ENCODE results near the gene POLR3C. TPM values are rescaled to one million over a fixed set of nuclear protein-coding genes. Genes with fewer than 3 reads are reported as not detected.
A peak's percentile ranks its signal among the peaks of the same experiment; 100 is the strongest.

The POLR3C gene
- total and polyA plus RNA-seq, 2 donors (not counting 1 experiment from before 2014, with no cell fraction given), result 38.3 to 45.1 TPM

GRCh38 chr1:145782272-145783099 is 41.5 kb upstream of the POLR3C start:
- Histone ChIP-seq H3K9ac (ENCODE audit: insufficient read depth, low read length) (no peak overlapping the region), H3K36me3 (ENCODE audit: control insufficient read depth, insufficient read depth, low read length) (no peaks in the 10 kb centered on the region), H3K4me3 (replicated peaks in 1 of 4; ENCODE audit: control extremely low read depth in 1 of 4, insufficient read depth in 1 of 4, low read depth in 3 of 4, low read length in 4 of 4) (no peak overlapping the region), H4K20me1 (ENCODE audit: control insufficient read depth, extremely low read depth, insufficient read depth, low read length) (no peaks in the 10 kb centered on the region), H3K4me2 (ENCODE audit: extremely low read depth, insufficient read depth, low read length) (no peak overlapping the region), H3K79me2 (ENCODE audit: control insufficient read depth, insufficient read depth, low read length) (peaks cover 3% of the 10 kb centered on the region), H3K9me3 (ENCODE audit: control insufficient read depth, insufficient read depth, low read depth, low read length) (no peaks in the 10 kb centered on the region), H2AFZ (ENCODE audit: low read length) (no peak overlapping the region), H3K4me1 (ENCODE audit: control insufficient read depth, extremely low read depth, insufficient read depth, low read length) (peaks cover 4% of the 10 kb centered on the region), H3K27me3 (ENCODE audit: control insufficient read depth, insufficient read depth, low read length) (no peaks in the 10 kb centered on the region), H3K27ac (ENCODE audit: insufficient read depth, low read length) (peak overlapping the region; percentile 83)
- DNase-seq (ENCODE audit: low read depth in 2 of 2), result peak; percentile 91 to 96
- TF ChIP-seq EZH2 (IDR thresholded peaks at IDR 0.05; ENCODE audit: low read length, missing control alignments) (no peak), CTCF (conservative IDR thresholded peaks at IDR 0.05 in 1 of 2, IDR thresholded peaks at IDR 0.05 in 1 of 2; ENCODE audit: low read depth in 1 of 2, low read length in 2 of 2) (no peak)

GRCh38 chr1:145784409-145784808 is 39.6 kb upstream of the POLR3C start:
- Histone ChIP-seq H3K9me3 (ENCODE audit: control insufficient read depth, insufficient read depth, low read depth, low read length) (no peaks in the 10 kb centered on the region), H3K4me3 (replicated peaks in 1 of 4; ENCODE audit: control extremely low read depth in 1 of 4, insufficient read depth in 1 of 4, low read depth in 3 of 4, low read length in 4 of 4) (no peak overlapping the region), H3K27ac (ENCODE audit: insufficient read depth, low read length) (no peak overlapping the region), H3K4me1 (ENCODE audit: control insufficient read depth, extremely low read depth, insufficient read depth, low read length) (peaks cover 4% of the 10 kb centered on the region), H3K27me3 (ENCODE audit: control insufficient read depth, insufficient read depth, low read length) (no peaks in the 10 kb centered on the region), H3K79me2 (ENCODE audit: control insufficient read depth, insufficient read depth, low read length) (peaks cover 3% of the 10 kb centered on the region), H3K9ac (ENCODE audit: insufficient read depth, low read length) (no peak overlapping the region), H4K20me1 (ENCODE audit: control insufficient read depth, extremely low read depth, insufficient read depth, low read length) (no peaks in the 10 kb centered on the region), H3K4me2 (ENCODE audit: extremely low read depth, insufficient read depth, low read length) (no peak overlapping the region), H2AFZ (ENCODE audit: low read length) (no peak overlapping the region), H3K36me3 (ENCODE audit: control insufficient read depth, insufficient read depth, low read length) (peaks cover 4% of the 10 kb centered on the region)
- peak in 1 of 2 donors; percentile 48 for DNase-seq (ENCODE audit: low read depth in 2 of 2)
- TF ChIP-seq EZH2 (IDR thresholded peaks at IDR 0.05; ENCODE audit: low read length, missing control alignments), result no peak
- no peak for TF ChIP-seq CTCF (conservative IDR thresholded peaks at IDR 0.05 in 1 of 2, IDR thresholded peaks at IDR 0.05 in 1 of 2; ENCODE audit: low read depth in 1 of 2, low read length in 2 of 2)

GRCh38 chr1:145785547-145785946 is 38.5 kb upstream of the POLR3C start:
- Histone ChIP-seq H2AFZ (ENCODE audit: low read length) (no peak overlapping the region), H3K4me2 (ENCODE audit: extremely low read depth, insufficient read depth, low read length) (peak overlapping the region; percentile 32), H4K20me1 (ENCODE audit: control insufficient read depth, extremely low read depth, insufficient read depth, low read length) (no peaks in the 10 kb centered on the region), H3K27me3 (ENCODE audit: control insufficient read depth, insufficient read depth, low read length) (no peaks in the 10 kb centered on the region), H3K79me2 (ENCODE audit: control insufficient read depth, insufficient read depth, low read length) (peaks cover 3% of the 10 kb centered on the region), H3K9ac (ENCODE audit: insufficient read depth, low read length) (no peak overlapping the region), H3K4me1 (ENCODE audit: control insufficient read depth, extremely low read depth, insufficient read depth, low read length) (peaks cover 4% of the 10 kb centered on the region), H3K36me3 (ENCODE audit: control insufficient read depth, insufficient read depth, low read length) (peaks cover 4% of the 10 kb centered on the region), H3K9me3 (ENCODE audit: control insufficient read depth, insufficient read depth, low read depth, low read length) (no peaks in the 10 kb centered on the region), H3K27ac (ENCODE audit: insufficient read depth, low read length) (no peak overlapping the region), H3K4me3 (replicated peaks in 1 of 4; ENCODE audit: control extremely low read depth in 1 of 4, insufficient read depth in 1 of 4, low read depth in 3 of 4, low read length in 4 of 4) (no peak overlapping the region)
- DNase-seq (ENCODE audit: low read depth in 2 of 2), result peak in 1 of 2 donors; percentile 12
- TF ChIP-seq EZH2 (IDR thresholded peaks at IDR 0.05; ENCODE audit: low read length, missing control alignments) (no peak), CTCF (conservative IDR thresholded peaks at IDR 0.05 in 1 of 2, IDR thresholded peaks at IDR 0.05 in 1 of 2; ENCODE audit: low read depth in 1 of 2, low read length in 2 of 2) (no peak)

Measured in fibroblast of lung (primary cell).